Natural killer cell (primary cell): ENCODE measurements around the gene LECT2. TPM values are rescaled to one million over a fixed set of nuclear protein-coding genes. Genes with fewer than 3 reads are reported as not detected.

ENCODE experiments used
- ATAC-seq, 3 donors: fragments of 150-1000 bp in 2 of 3; fragments of 200-7000 bp in 1 of 3; cut with Tn5 transposase; 1 replicate in 1 of 3; 2 replicates in 2 of 3; pipeline ENCODE4 v1.10.0; 2021; ENCODE audit warnings: mild to moderate bottlenecking in 2 of 3, moderate library complexity in 2 of 3
- DNase-seq, 2 donors: peaks; one replicate each; pipeline versions ENCODE4 v3.0.0 to v3.0.0-alpha.2; 2013 to 2021; ENCODE audit warnings: mixed read lengths in 1 of 2
- H3K27ac ChIP-seq: one replicate; pipeline ENCODE4 v1.5.1; 2013; ENCODE audit warnings: mild to moderate bottlenecking, low read length
- H3K27me3 ChIP-seq: one replicate; pipeline ENCODE4 v1.6.1; 2013; ENCODE audit warnings: low read length; ENCODE audit not compliant: control insufficient read depth, insufficient read depth
- H3K36me3 ChIP-seq: one replicate; pipeline ENCODE4 v1.6.1; 2013; ENCODE audit warnings: low read length; ENCODE audit not compliant: control insufficient read depth, insufficient read depth
- H3K4me1 ChIP-seq: one replicate; pipeline ENCODE4 v1.6.1; 2013; ENCODE audit warnings: low read length; ENCODE audit not compliant: control insufficient read depth, insufficient read depth
- H3K4me3 ChIP-seq: one replicate; pipeline ENCODE4 v1.5.1; 2013; ENCODE audit warnings: low read length
- H3K9me3 ChIP-seq: one replicate; pipeline ENCODE4 v1.6.1; 2013; ENCODE audit warnings: low read length; ENCODE audit not compliant: control insufficient read depth, insufficient read depth
- H3K27ac Mint-ChIP-seq, 2 donors: one replicate each; pipeline ENCODE4 v1.8.0; 2022; ENCODE audit warnings: mild to moderate bottlenecking in 2 of 2, mixed read lengths in 2 of 2, moderate library complexity in 1 of 2
- H3K27me3 Mint-ChIP-seq, 2 donors: one replicate each; pipeline ENCODE4 v1.8.0; 2022; ENCODE audit warnings: low read depth in 2 of 2, mixed read lengths in 2 of 2
- H3K36me3 Mint-ChIP-seq: one replicate; pipeline ENCODE4 v1.8.0; 2022; ENCODE audit warnings: mixed read lengths
- H3K4me1 Mint-ChIP-seq, 2 donors: one replicate each; pipeline ENCODE4 v1.8.0; 2022; ENCODE audit warnings: mixed read lengths in 2 of 2
- H3K4me3 Mint-ChIP-seq: one replicate; pipeline ENCODE4 v1.8.0; 2022; ENCODE audit warnings: mild to moderate bottlenecking, moderate library complexity, mixed read lengths
- H3K9me3 Mint-ChIP-seq, 2 donors: one replicate each; pipeline ENCODE4 v1.8.0; 2022; ENCODE audit warnings: mixed read lengths in 2 of 2
- WGBS: methylation state at CpG from one replicate; pipeline ENCODE4 v1.1.7; 2013; ENCODE audit warnings: missing lambda C conversion rate; ENCODE audit not compliant: insufficient coverage; 5-methylcytosine and 5-hydroxymethylcytosine counted together
- intact Hi-C: fragments of 100-400 bp; cut with micrococcal nuclease; formaldehyde crosslinking; loops from one replicate; pipeline ENCODE4 v1.14.2; 2022
- total RNA-seq, 4 donors: library from RNA; stranded (reverse); fragments of 120-200 nt in 1 of 4; gene quantifications; one replicate each; pipeline versions ENCODE4 v1.2.3 to v1.2.4, GENCODE V29; 2013 to 2022
- TF ChIP-seq, protein P1 (sequence below): fragments of 200-600 bp; IDR thresholded peaks from one replicate; pipeline ENCODE4 v1.8.0; 2022; ENCODE audit warnings: antibody characterized with exemption

LECT2 gene
- total RNA-seq, 3 donors from 2014 or later (not counting 1 experiment from before 2014, with no cell fraction given): not detected

DNA sequence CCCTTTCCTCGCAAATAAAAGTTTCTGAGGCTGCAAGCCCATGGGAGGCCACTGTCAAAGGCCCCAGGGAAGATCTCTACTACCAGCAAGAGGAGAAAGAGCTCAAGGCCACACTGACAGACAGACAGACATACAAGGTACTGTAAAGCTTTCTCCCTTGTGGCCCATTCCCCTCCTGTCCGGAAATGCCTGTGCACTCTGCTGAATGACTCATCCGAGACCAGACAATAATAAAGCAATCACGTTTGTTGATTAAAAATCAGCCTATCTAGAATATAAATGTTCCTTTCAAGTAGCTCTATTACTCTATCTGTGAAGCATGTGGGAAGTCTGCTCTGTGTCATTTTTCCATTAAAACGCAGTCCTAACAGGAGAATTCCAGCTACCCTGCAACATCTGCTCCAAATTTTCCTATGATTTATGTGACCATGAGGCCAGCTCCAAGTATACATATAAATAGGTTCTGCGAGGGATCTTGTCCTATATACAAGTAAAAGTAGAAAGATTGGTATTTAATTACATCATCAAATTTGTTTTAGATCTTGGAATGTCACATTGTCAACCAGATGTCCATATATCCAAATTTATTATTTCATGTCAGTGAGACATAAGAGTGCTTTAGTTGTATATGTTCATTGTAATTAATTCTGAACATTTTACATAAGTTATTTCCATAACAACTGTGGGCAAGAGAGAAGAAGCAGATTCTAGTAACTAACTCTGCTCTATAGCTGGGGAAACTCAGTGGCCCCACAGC, 39.3 kb upstream of the LECT2 start:
- DNase-seq: no peak
- H3K27me3 Mint-ChIP-seq: peaks cover 12 to 52% of the 10 kb centered on the region in 2 donors
- 77% methylated on average over 4 of the region's 6 CpGs for WGBS

DNA sequence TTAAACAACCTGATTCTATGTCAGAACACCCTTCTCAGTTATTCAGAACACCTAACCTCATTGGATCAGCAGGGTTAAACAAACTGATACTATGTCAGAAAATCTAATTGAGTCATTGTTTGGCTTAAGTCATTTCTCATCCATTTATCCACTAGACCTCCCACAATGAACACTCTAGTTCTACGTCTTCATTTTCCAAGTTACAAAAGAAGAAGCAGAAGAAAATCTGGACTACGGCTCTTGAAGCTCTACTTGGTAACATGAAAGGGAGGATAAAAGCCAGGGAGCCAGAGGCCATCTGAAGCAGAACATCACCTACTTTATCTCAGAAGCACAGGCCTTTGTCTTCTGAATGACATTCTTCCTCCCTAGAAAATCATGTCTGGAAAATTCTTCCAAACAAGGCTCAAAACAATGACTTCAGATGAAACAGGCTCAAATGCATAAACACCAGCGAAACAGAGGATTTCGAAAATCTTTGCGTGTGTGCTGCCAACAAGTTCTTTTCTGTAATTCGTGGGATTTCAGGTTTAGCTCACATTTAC, 38.6 kb upstream of the LECT2 start:
- Histone ChIP-seq H3K27me3 (no peaks in the 10 kb centered on the region), H3K4me3 (no peak overlapping the region), H3K27ac (no peak overlapping the region), H3K36me3 (no peaks in the 10 kb centered on the region), H3K9me3 (no peaks in the 10 kb centered on the region), H3K4me1 (no peaks in the 10 kb centered on the region)
- no peaks in the 10 kb centered on the region for H3K9me3 Mint-ChIP-seq
- TF ChIP-seq, protein P1, sequence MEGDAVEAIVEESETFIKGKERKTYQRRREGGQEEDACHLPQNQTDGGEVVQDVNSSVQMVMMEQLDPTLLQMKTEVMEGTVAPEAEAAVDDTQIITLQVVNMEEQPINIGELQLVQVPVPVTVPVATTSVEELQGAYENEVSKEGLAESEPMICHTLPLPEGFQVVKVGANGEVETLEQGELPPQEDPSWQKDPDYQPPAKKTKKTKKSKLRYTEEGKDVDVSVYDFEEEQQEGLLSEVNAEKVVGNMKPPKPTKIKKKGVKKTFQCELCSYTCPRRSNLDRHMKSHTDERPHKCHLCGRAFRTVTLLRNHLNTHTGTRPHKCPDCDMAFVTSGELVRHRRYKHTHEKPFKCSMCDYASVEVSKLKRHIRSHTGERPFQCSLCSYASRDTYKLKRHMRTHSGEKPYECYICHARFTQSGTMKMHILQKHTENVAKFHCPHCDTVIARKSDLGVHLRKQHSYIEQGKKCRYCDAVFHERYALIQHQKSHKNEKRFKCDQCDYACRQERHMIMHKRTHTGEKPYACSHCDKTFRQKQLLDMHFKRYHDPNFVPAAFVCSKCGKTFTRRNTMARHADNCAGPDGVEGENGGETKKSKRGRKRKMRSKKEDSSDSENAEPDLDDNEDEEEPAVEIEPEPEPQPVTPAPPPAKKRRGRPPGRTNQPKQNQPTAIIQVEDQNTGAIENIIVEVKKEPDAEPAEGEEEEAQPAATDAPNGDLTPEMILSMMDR: no peak
- WGBS: 92% methylated on average over 5 of the region's 6 CpGs
- intact Hi-C loops: no loop called here
- no peaks in the 10 kb centered on the region for H3K36me3 Mint-ChIP-seq
- H3K27me3 Mint-ChIP-seq: peaks cover 12 to 58% of the 10 kb centered on the region in 2 donors
- ATAC-seq (no peak), DNase-seq (no peak)
- no peaks in the 10 kb centered on the region for H3K4me1 Mint-ChIP-seq
- no peak overlapping the region for H3K27ac Mint-ChIP-seq
- H3K4me3 Mint-ChIP-seq: no peak overlapping the region

More for the DNA sequence above, 39.3 kb upstream of the LECT2 start:
- Histone ChIP-seq H3K9me3 (no peaks in the 10 kb centered on the region), H3K27me3 (no peaks in the 10 kb centered on the region), H3K27ac (no peak overlapping the region), H3K4me3 (no peak overlapping the region), H3K4me1 (no peaks in the 10 kb centered on the region), H3K36me3 (no peaks in the 10 kb centered on the region)
- intact Hi-C loops: no loop called here
- H3K4me1 Mint-ChIP-seq: no peaks in the 10 kb centered on the region
- H3K9me3 Mint-ChIP-seq: no peaks in the 10 kb centered on the region
- H3K27ac Mint-ChIP-seq: no peak overlapping the region
- no peak overlapping the region for H3K4me3 Mint-ChIP-seq
- no peak for ATAC-seq
- TF ChIP-seq, protein P1: no peak
- H3K36me3 Mint-ChIP-seq: no peaks in the 10 kb centered on the region

DNA sequence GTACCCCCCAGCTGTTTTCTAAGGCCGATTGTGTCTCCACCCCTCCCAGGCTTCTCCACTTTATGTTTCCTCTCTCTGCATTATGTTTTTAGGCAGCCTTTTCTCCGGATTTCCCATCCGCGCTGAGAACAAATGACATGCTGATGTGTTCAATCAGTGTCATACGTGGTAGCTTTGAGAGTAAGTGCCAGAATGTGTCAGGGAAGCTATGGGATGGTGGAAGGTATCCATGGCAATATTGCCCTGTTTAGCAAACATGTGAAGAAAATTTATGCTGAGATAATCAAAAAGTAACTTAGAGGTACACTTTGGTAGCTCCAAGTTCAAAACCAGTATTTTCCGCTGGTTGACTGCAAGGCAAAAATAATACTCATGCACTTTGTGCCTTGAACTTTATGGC, 36.6 kb upstream of the LECT2 start:
- H3K36me3 Mint-ChIP-seq: no peaks in the 10 kb centered on the region
- no peaks in the 10 kb centered on the region for H3K36me3 ChIP-seq
- TF ChIP-seq, protein P1: no peak
- ATAC-seq (no peak), DNase-seq (no peak)
- no peak overlapping the region for H3K4me3 Mint-ChIP-seq
- H3K27ac ChIP-seq: no peak overlapping the region
- 88% methylated on average over 6 of the region's 6 CpGs for WGBS
- no peaks in the 10 kb centered on the region for H3K4me1 ChIP-seq
- H3K4me3 ChIP-seq: no peak overlapping the region
- intact Hi-C loops: no loop called here
- H3K9me3 Mint-ChIP-seq: no peaks in the 10 kb centered on the region
- H3K9me3 ChIP-seq: no peaks in the 10 kb centered on the region
- H3K4me1 Mint-ChIP-seq: no peaks in the 10 kb centered on the region
- peaks cover 16 to 44% of the 10 kb centered on the region in 2 donors for H3K27me3 Mint-ChIP-seq
- no peak overlapping the region for H3K27ac Mint-ChIP-seq
- H3K27me3 ChIP-seq: no peaks in the 10 kb centered on the region
